ENCODE results near the gene DDB1.

- TF ChIP-seq, protein P1, sequence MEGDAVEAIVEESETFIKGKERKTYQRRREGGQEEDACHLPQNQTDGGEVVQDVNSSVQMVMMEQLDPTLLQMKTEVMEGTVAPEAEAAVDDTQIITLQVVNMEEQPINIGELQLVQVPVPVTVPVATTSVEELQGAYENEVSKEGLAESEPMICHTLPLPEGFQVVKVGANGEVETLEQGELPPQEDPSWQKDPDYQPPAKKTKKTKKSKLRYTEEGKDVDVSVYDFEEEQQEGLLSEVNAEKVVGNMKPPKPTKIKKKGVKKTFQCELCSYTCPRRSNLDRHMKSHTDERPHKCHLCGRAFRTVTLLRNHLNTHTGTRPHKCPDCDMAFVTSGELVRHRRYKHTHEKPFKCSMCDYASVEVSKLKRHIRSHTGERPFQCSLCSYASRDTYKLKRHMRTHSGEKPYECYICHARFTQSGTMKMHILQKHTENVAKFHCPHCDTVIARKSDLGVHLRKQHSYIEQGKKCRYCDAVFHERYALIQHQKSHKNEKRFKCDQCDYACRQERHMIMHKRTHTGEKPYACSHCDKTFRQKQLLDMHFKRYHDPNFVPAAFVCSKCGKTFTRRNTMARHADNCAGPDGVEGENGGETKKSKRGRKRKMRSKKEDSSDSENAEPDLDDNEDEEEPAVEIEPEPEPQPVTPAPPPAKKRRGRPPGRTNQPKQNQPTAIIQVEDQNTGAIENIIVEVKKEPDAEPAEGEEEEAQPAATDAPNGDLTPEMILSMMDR (conservative IDR thresholded peaks at IDR 0.05), result no peak
- TF ChIP-seq EZH2 (IDR thresholded peaks at IDR 0.05; ENCODE audit: low read depth), result no peak
These were observed 25.0 kb upstream of the DDB1 start for GRCh38 chr11:61357894-61358239.

Data from PC-9 (cell line).